ENCODE results near the gene ITPR2.
"Not testable (repeated sequence)": the region's sequence is repeated elsewhere in the genome, so short reads cannot be mapped to it uniquely, and the experiment has no call there.

ITPR2 gene

DNA sequence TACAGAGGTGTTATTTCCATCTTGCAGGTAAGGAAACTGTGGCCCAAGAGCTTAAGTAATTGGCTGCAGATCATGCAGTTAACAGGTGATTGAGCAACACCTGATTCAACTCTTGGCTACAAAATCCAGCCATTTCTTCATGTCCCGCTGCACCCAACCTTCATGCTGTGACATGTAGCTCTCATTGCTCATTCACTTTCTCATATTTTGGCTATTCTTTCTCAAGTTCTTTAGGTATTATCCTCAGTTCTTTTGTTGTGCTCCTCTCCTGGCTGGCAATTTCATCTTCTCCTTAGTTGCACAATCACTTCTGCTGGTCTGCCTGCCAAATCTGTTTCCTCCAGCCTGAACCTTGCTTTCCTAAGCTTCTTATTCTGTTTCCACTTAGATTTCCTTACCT lies 336.8 kb downstream of the ITPR2 start:
- no peak for DNase-seq

DNA sequence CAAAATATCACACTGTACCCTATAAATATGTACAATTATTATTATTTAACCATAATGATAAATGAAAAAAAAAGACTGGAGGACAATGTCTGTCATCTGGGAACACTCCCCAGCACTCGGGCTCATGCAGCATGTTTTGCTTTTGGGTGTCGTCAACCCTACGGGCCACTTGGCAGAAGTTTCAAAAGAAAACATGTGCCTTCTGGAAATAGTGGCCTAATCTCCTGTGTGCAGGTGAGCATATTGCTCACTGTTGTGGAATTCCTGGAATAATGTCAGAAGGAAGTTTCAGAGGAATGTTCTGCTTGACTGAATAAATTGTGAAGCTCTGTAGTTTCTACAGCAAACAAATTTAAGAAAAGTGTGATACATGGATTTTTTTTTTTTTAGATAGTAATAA lies 339.3 kb downstream of the ITPR2 start:
- no peak for DNase-seq

DNA sequence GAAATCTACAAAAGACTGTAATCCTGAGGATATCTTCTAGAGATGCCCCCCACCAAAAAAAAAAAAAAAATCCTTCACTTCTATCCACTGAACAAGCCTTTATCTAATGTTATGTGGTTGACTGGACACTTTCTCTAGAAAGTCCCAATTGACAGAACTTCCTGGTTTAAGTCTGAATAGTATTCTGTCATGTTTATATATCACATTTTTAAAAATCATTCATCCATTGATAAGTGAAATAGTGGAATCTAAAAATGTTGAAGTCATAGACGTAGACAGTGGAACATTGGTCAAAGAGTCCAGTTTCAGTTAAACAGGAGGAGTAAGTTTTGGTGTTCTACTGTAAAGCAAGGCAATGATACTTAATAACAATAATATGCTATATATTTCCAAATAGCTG lies 340.6 kb downstream of the ITPR2 start:
- DNase-seq: no peak

DNA sequence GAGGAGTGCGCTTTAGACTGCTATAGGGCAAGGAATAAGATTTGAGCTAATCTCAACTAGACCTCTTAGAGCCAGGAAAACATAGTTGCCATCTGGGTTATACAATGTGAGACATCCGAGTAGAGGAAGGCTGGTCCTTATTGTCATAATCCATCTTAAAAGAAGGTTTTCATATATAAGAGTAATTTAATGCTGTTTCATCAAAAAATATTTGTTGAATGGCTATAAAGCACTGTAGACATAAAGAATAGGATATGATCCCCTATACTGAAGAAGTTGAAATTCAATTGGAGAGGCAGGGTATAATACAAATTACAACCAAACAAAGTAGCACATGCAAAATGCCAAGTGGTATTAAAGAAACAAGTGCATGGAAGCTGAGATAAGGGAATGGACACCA lies 343.1 kb downstream of the ITPR2 start:
- DNase-seq: no peak

DNA sequence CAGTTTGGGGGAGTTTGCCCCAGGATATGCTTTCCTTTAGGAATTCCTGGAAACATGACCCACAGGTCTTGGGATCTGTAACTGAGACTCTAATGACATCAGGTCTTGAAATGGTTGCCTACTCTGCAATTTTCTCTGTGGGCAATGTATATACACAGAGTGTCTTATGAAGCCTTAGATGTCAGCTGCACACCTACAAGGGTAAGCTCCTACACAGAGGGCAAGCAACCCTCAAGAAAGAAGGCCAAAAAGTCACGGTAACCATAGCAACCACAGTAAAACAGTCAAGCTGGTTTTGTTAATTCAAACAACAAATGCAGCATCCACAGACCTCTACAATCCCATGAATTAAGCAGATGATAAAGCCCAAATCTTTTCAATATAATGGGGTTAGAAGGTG lies 344.6 kb downstream of the ITPR2 start:
- DNase-seq: no peak

DNA sequence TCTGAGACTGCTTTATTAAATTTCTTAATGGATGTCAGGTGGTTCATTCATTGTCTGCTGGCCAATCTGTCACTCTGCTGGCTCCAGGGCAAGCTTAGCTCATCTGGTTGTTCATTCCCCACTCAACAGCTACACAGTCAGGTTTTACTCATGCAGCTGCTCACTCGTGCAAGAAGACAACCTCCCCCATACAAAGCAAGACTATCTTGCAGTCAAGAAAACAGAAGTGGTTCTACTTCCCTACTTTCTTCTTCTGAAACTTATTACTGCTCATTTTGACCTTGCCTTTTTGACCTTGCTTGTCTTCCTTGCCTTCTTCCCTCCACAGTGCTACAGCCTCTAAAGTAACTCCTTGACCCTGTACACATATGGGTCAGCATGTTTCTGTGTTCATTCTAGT lies 359.7 kb downstream of the ITPR2 start:
- no peak for DNase-seq

DNA sequence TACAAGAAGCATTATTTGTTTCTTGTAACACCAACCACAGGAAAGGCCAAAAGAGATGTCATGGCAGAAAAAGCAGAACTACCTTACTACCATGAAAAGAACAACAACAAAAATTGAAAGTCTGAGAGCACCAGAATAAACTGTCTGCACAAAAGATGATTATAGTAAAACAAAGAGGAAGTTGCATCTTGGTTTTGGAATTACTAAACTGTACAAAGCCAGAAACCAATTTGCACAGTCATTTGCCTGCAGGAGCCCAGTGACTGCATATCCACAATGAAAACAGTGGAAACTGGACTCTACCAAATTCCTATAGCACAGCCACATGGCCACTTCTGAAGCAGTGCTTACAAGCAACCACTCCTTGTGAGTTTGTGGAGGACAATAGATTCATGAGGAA lies 361.4 kb downstream of the ITPR2 start:
- DNase-seq: peak; percentile 6

DNA sequence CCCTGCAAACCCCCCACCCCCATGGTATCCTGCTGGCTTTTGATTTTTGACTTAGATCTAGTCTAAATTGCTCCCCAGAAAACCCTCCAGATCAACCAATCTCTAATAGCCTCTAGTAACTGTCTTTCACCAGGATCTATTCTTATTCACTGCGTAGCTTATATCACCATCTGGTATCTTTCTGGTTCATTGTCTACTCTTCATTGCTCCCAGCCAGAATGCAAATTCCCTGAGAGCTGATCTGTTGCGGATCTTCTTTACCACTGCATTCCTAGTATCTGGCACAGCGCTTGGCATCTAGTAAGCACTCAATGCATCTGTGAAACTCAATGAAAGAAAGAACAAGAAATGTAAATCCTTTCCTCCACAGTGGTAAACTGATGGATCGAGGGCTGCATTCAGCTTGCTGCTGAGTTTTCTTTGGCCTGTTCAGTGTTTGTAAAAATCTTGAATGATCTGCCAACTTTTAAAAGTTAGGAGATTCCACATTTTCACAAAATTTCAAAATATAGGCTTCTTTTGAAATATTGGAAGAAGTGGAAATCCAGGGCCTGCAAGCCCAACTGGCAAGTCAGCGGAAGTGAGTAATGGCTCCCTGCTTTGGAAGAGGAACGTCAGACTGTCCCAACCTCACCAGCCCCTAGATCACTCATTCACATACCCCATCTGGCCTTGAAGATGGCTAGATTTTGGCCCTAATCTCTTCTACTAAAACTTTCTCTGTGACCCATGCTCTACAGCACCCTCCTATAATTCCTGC lies 363.4 kb downstream of the ITPR2 start:
- DNase-seq: no peak

DNA sequence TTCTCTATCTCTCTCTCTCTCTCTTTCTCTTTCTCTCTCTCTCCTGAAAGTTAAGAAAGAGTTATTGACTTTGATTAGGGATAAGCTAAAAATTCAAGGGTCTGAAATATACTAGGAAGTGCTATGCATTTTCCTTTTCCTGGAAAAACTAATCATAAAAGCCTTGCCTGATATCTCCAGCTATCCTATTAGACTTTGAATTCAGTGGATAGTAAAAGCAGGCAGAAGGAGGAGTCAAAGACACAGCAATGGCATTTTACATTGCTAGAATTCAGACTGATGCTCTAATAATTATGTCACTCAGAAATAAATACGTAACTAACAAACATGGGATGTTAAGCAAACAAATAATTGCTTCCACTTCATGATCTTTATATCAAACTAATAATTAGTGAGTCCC lies 365.6 kb downstream of the ITPR2 start:
- no peak for DNase-seq

DNA sequence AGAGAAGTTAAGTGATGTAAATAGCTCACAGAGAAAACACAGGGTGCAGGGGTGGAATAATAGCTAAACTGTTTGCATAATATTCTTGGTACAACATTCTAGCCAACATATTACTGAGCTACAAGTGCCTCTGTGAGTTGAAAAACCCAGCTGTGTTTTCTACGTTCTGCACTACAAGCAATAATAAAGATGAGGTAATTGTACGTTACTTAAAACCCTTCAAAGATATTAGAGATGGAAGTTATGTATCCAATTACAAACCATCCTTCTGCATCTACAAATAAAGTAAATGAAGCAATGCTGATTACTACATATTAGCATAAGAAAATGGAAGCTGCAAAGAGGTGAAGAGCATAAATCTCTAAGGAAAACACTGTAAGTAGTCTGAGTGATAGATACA lies 366.3 kb downstream of the ITPR2 start:
- no peak for DNase-seq

DNA sequence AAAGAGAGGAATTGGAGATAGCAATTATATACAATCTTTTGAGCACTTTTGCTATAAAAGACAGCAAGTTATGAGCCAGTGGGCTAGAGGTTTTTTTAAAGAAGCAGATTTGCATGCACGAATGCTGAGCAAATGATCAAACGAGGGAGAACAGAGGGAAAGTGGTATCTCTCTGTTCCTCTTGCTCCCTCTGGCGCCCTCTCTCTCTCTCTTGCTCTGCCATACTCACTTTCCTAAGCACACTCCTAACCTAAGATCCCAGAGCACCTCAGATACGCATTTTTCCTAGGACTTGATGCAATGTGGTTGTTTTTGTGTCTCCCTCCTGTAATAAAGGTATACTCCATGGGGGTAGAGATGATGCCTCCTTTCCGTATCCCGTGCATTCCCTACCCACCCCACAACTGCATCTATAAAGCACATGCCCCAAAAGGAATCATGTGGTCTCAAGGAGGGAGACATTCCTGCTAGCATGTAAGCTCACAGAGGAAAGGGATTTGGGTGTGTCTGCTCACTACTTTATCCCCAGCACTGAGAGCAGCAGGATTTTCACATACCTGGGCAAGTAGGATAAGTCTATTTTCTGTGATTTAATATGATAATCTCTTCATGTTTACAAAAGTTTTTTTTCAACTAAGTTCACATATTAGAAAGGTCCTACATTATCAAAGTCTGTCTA lies 367.4 kb downstream of the ITPR2 start:
- DNase-seq: no peak

DNA sequence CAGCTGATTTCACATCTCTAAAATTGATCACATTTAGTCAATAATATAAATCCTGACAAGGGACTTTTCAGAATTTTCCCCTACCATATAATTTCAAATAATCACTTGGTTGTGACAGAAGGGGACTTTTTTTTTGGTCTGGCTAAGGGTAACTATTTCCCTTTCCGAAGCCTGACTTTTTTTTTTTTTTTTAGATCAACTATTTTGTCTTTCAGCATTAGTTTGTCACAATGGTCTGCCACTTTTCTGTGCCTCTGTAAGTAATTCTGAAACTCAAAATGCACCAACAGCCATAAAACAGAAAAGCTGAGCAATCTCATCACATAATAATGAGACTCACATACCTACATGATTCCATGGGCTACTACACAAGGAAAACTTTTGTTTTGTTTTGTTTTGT lies 371.2 kb downstream of the ITPR2 start:
- no peak for DNase-seq

DNA sequence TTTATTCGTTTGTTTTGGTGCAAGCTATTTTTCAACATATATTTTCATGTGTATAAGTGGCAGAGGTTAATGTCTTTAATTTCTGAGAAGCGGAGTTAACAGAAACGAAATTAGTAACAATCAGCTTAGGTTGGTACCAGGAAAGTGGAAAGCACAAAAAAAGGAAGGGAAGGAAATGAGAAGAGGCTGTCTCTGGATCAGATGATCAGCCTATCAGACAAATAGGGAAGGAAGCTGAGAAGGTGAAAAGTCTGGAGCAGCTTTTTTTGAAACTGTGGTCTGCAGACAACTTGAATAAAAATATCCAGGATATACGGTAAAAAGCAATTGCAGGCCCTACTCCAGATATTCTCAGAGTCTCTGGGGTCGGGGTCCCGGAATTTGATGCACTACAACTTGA lies 372.6 kb downstream of the ITPR2 start:
- DNase-seq: no peak

DNA sequence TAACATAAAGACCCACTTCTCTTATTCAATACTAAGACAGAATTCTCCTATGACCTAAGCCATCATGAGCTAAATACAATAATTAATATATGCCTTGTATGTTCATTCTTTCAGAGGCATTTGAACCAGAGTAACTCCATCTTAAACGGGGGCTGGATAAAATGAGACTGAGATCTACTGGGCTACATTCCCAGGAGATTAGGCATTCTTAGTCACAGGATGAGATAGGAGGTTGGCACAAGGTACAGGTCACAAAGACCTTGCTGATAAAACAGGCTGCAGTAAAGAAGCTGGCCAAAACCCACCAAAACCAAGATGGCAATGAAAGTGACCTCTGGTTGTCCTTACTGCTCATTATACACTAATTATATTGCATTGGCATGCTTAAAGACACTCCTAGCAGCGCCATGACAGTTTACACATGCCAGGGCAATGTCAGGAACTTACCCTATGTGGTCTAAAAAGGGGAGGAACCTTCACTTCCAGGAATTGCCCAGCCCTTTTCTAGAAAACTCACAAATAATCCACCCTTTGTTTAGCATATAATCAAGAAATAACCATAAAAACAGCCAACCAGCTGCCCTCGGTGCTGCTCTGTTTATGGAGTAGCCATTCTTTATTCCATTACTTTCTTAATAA lies 376.9 kb downstream of the ITPR2 start:
- DNase-seq: no peak

DNA sequence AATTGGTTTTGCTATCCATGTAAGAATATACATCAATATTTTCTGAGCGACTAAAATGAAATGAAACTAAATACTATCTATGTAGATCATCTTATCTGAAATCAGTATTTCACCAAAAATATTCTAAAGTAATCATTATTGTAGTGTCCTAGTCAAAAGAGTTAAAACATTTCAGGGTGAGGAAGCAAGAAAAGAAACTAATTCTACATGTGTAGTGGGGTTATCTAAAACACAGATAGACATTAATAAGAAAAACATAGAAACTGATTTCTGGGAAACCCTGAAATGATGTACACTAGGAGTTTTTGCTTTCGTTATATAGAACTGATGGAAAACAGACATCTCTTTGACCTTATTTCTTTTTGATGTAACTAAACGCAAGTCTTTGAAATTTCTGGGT lies 379.7 kb downstream of the ITPR2 start:
- no peak for DNase-seq

DNA sequence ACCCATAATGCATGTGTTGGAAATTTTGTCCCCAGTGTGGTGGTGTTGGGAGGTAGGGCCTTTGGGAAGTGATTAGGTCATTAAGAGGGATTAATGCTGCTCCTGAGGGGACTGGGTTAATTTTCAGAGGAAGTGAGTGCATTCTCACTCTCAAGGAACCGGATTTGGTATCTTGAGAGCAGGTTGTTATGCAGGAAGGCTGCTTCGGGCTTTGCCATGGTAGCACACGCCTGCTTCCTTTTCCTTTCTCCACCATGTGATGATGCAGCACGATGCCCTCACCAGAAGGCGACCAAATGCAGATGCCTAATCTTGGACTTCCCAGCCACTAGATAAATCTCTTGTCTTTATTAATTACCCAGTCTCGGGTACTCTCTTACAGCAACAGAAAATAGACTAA lies 380.5 kb downstream of the ITPR2 start:
- no peak for DNase-seq

DNA sequence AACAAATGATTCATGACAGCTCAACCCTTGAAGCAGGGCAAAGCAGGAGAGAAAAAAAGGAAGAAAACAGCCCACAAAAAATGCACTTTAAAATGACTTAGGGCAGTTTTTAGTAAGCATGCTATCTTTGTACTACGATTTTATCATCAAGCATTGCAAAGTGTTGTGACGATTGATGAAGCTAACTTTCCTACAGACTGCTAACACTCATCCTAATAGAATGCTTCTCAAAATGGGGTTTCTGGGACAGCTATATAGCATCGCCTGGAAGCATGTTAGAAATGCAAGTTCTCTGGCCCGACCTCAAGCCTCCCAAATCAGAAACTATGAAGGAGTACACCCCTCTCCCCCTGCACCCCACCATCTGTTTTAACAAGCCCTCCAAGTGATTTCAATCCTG lies 381.2 kb downstream of the ITPR2 start:
- DNase-seq: no peak

DNA sequence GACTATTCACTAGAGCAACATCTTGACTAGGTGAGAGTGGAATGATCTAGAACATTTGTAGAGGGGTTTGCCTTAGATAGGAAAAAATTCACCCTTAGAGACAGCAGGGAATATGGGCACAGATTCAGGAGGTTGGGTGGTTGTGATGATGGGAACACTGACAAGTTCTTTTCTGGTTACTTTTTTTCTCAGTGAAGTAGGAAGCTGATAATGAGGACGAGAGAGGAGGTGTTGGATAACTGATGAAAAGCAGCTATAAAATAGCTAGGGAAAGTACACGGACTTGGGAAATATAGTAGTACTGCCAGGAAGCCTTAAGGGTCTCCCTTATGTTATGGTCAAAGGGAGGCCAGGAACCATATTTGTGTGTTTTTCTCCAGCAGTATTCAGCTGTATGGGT lies 387.1 kb downstream of the ITPR2 start:
- no peak for DNase-seq

DNA sequence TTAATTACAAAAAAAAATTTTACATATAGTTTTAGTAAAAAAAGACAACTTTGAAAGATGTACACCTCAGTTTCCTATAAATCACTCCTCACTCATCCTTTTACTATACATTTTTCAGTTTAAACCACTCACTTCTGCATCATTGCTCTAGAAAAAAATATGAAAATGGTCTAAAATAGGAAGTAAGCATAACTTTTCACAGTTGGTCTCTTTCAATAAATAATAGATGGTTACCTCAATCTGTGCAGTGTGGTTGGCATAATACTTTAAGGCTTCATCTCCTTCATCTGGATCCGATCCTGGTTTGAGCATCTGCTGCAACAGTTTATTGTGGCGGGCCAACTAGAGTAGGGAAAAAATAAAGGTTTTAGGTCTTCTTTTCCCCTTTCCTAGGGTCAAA lies 389.7 kb downstream of the ITPR2 start:
- no peak for DNase-seq

DNA sequence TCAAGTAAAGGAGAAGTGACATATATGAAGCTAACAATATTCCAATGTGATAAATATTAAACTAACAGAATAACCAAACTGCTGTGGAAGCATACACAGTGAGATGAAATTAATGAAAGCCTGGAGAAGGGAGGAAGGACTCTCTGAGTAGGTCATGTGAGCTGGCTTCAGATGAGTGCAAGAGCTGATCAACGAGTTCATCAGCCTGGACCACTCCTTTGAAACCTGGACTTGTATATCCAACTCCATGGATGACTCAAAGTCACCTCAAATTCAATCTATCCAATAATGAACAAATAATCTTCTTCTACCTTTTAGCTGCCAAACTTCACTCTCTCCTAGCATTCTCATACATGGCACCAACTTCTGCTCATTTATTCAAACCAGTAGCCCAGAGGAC lies 391.6 kb downstream of the ITPR2 start:
- DNase-seq: no peak

DNA sequence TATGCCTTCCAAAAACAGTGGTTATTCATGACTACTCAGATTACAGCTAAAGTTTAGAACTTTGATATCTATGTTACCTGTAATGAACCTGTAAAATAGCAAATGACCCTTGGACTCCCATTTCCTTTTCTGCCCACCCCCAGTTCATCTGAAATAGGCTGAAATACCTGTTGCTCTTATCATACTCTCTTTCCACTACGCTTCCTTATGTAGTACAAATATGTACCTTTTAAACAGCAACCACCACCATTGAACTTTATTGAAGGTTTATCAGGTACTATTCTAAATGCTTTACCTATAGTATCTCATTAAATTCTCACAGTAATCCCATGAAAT lies 398.0 kb downstream of the ITPR2 start:
- DNase-seq: no peak

DNA sequence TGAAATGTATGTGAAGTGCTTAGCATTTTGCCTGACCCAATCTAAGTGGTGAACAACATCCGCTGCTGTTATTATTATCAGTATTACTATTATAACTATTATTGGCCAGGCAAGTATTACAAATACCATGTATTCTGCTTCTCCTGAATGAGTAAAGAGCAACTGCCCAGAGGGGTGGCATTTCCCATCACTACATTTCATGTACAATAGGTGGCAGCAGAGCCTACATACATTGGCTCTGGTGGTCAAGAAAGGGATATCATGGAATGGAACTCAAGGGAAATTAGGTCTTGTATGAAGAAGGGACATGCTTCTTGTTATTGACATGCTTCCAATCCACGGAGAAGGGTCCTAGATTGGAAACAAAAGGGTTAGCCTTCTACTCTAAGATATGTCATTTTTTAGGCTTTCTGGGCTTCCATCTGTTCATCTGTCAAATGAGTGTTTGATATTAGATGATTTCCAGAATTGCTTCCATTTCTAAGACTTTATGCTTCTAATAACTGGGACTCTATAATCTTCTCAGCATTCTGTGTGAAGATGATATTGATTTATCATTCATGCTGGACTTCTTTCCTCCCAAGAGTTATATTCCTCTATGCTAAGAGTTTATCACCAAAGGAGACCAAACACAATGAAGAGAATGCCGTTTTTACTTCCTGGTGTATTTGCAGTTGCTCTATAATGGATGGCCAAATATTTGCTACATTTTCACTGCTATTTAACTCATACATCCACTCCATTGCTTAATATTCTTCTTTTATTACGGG lies 398.5 kb downstream of the ITPR2 start:
- peak; percentile 3 for DNase-seq

DNA sequence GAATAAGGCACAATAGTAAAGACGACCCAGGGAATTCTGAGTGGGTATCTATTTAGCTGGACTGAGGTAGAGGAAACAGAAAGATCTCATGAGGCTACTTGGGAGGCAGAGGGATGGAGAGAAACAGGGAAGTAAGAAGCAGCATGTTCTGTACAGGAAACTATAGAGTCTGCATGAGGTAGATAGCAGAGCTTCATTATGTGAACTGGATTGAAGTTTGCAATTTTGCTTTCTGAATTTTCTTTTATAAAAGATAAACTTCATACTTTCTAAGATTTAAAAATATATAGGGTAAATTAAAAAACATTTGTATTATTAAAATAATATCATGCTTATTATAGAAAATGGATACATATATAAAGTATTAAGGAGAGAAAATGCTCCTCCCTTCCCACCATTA lies 399.3 kb downstream of the ITPR2 start:
- DNase-seq: not testable (repeated sequence)

DNA sequence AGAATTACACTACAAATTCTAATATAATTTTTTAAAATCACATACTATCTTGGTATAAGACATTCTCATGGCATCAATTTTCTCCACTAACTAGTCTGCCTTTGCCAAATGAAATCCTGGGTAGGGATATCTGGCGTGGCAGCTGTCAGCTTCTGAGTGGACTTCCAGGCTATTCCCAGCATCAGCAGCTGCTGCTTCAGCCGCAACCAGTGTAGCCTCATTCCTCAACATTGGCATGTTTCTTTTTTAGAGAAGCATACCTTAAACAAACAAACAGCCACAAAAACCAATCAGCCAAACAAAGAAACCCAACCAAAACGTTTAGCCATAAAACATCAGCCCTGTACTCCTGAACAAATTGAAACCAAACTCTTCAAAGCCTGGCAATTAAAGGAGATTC lies 401.8 kb downstream of the ITPR2 start:
- DNase-seq: no peak
